Prostate gland (tissue), 2 donors: ENCODE data around the gene PTPRA.

Source experiments
- CTCF ChIP-seq, 4 experiments: fragments of 200-600 bp in 2 of 4; fragments of 450-650 bp in 2 of 4; sonication (generic) in 2 of 4; IDR thresholded peaks; 1 replicate in 3 of 4; 2 replicates in 1 of 4; pipeline ENCODE4 v1.5.1; 2016 to 2019; ENCODE audit warnings: antibody characterized with exemption in 4 of 4, mild to moderate bottlenecking in 2 of 4, moderate library complexity in 2 of 4
- POLR2A ChIP-seq: fragments of 450-650 bp; IDR thresholded peaks from one replicate; pipeline ENCODE4 v1.6.1; 2016; ENCODE audit warnings: antibody characterized with exemption, mild to moderate bottlenecking
- POLR2AphosphoS5 ChIP-seq: sonication (generic); formaldehyde crosslinking; IDR thresholded peaks from one replicate; pipeline ENCODE4 v1.6.1; 2017; ENCODE audit warnings: antibody characterized with exemption

- TF ChIP-seq POLR2AphosphoS5 (no peak), CTCF (IDR thresholded peaks at IDR 0.05) (no peak), POLR2A (no peak)
Measured at GRCh38 chr20:2865630-2866029, 7.7 kb upstream of the PTPRA start.
